Stimulated activated CD8-positive, alpha-beta memory T cell treated with anti-CD3 and anti-CD28 coated beads, Interleukin-15, amount 100 ng/mL, for 48 hours (primary cell): ENCODE results near the gene NAP1L1.
"Not testable (repeated sequence)": the region's sequence is repeated elsewhere in the genome, so short reads cannot be mapped to it uniquely, and the experiment has no call there.

Experiments used
- DNase-seq, 2 donors: peaks; one replicate each; pipeline ENCODE4 v3.0.0-alpha.2; 2020; ENCODE audit warnings: low read depth in 2 of 2

NAP1L1 gene

DNA sequence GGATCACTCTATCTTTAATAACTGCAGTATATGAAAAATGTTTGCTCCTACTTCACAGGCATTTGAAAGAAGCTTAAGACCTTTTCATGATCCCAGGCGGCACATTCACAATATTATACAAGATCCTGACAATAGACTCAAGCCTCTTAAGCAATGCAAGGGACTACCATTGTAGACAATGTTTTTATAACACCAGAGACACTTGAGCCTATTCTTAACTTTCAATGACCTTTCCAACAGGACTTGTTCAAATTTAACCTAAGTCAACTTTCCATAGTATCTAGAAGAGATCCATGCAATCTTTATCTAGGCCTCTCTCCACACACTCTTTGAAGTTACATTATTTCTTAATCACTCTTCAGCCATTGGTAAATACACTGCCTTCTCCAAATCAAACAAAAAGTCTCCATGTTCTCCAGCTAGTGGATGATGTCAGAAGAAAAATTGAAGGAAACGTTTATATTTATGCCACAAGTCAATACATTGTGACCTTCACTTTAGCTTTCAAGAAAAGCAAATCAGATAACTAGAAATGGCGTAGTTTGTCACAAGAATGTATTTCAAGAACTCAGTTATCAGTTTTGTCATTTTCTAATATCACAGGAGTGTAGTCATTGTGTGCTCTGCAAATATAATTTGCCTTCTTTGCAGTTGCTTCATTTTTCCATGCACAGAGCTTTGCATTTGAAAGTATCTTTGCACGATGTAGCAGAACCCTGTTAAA is 94.1 kb downstream of the NAP1L1 start:
- no peak for DNase-seq

DNA sequence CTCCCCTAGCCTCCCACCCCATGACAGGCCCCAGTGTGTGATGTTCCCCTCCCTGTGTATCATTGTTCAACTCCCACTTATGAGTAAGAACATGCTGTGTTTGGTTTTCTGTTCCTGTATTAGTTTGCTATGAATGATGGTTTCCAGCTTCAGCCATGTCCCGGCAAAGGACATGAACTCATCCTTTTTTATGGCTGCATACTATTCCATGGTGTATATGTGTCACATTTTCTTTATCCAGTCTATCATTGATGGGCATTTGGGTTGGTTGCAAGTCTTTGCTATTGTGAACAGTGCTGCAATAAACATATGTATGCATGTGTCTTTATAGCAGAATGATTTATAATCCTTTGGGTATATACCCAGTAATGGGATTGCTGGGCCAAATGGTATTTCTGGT is 96.8 kb downstream of the NAP1L1 start:
- DNase-seq: not testable (repeated sequence)
